Measurements from ENCODE around the gene DGKE. TPM values are rescaled to one million over a fixed set of nuclear protein-coding genes. Genes with fewer than 3 reads are reported as not detected.

DGKE gene
- total and polyA plus RNA-seq, 2 of the 8 experiments (the other 6 are each of a cell fraction or from before 2014, with no cell fraction given) = 1.7 to 7.4 TPM

DNA sequence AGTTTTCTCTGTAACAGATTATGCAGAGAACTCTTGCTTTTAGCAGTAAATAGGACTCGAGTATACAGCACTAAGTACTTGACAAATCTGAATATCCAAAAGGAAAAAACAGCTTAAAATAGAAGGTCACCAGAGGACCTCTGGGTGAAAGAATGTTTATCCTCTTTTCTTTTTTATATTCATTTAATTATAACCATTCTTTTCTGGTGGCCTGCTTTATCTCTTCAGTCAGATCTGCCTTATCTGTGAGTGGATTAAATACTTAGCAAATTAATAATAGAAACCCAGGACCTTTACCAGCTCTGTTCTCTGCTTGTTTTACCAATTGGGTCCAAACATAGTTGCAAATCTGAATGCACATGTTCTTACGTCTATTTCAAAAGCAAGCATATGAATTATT is 8.6 kb downstream of the DGKE start (continued):
- TF ChIP-seq, protein P1, sequence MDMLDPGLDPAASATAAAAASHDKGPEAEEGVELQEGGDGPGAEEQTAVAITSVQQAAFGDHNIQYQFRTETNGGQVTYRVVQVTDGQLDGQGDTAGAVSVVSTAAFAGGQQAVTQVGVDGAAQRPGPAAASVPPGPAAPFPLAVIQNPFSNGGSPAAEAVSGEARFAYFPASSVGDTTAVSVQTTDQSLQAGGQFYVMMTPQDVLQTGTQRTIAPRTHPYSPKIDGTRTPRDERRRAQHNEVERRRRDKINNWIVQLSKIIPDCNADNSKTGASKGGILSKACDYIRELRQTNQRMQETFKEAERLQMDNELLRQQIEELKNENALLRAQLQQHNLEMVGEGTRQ (IDR thresholded peaks at IDR 0.05; ENCODE audit: low read length) = no peak
- no peak for TF ChIP-seq JUN (IDR thresholded peaks at IDR 0.05; ENCODE audit: low read depth, low read length)
- TF ChIP-seq CEBPB (IDR thresholded peaks at IDR 0.05; ENCODE audit: low read depth, low read length) = no peak
- no peak for TF ChIP-seq SIX5 (IDR thresholded peaks at IDR 0.05; ENCODE audit: low read depth, low read length)
